ENCODE results near the gene NDUFV2. TPM values are rescaled to one million over a fixed set of nuclear protein-coding genes. Genes with fewer than 3 reads are reported as not detected.
A peak's percentile ranks its signal among the peaks of the same experiment; 100 is the strongest.

NDUFV2 gene
- total RNA-seq (2022) (211 and 220 TPM in 2 replicates), Bru-seq, nascent RNA (percentile 99 among the genes with signal in this experiment), BruChase-seq, experiment 1, labeled RNA remaining after a 2-hour chase (percentile 98 among the genes with signal in this experiment), BruChase-seq, experiment 2, labeled RNA remaining after a 6-hour chase (percentile 96 among the genes with signal in this experiment)
- long read RNA-seq, transcript NDUFV2-201 (8 exons, 930 nt) = major isoform, 480 of 498 reads
- long read RNA-seq, partial matches to known transcripts = 7 of 498 reads
- long read RNA-seq, other reads (novel, unspliced or antisense) = 11 of 498 reads

- intact Hi-C loops (cut with micrococcal nuclease; ENCODE audit: unreplicated experiment) = loop anchor here (1.0 to 2.0 kb wide), 4 partner anchors 8 to 373 kb away; partner anchors contain the start of genes ANKRD12 and RALBP1
- Mint-ChIP-seq H3K4me1 (ENCODE audit: low read depth, unreplicated experiment) (peaks cover 18% of the 10 kb centered on the region), H3K4me3 (ENCODE audit: unreplicated experiment) (peak within 1 kb of the TSS; percentile 85), H3K36me3 (ENCODE audit: insufficient read depth, unreplicated experiment) (peaks cover 31% of the 10 kb centered on the region), H3K9me3 (ENCODE audit: unreplicated experiment) (no peaks in the 10 kb centered on the region), H3K27me3 (ENCODE audit: insufficient read depth, unreplicated experiment) (no peaks in the 10 kb centered on the region), H3K27ac (ENCODE audit: unreplicated experiment) (peak within 1 kb of the TSS; percentile 96)
- Histone ChIP-seq H3K27me3 (replicated peaks; ENCODE audit: control insufficient read depth, insufficient read depth, low read length) (no peaks in the 10 kb centered on the region), H3K4me3 (ENCODE audit: low read depth, low read length) (peak within 1 kb of the TSS; percentile 48), H3K4me1 (peaks cover 29% of the 10 kb centered on the region), H3K36me3 (ENCODE audit: control insufficient read depth, insufficient read depth, low read length) (no peaks in the 10 kb centered on the region), H3K9me3 (no peaks in the 10 kb centered on the region)
- TF ChIP-seq CTCF (IDR thresholded peaks at IDR 0.05; ENCODE audit: insufficient read depth in 1 of 2, low read depth in 1 of 2, low read length in 1 of 2, severe bottlenecking in 1 of 2, unreplicated experiment in 1 of 2) = no peak
- ChIA-PET CTCF (interaction anchor here (1.7 kb wide), 1 partner anchor 34 kb away, joined by 6 read pairs; the partner anchor contains the start of gene ANKRD12), POLR2A (interaction anchor here (1.0 to 3.2 kb wide), 2 partner anchors 20 to 34 kb away, joined by 4 to 19 read pairs; partner anchors contain the start of gene ANKRD12)
- no TSS peak for BruUV-seq (replicated peaks)
- peak; percentile 95 to 99 for DNase-seq
Measured at GRCh38 chr18:9102508-9103375, at the start of gene NDUFV2. Gene NDUFV2 (plus strand): TSS chr18:9102699. CDS start chr18:9102744, 45 bp downstream.

- POLR2A ChIA-PET = no interaction called here
- peaks cover 16% of the 10 kb centered on the region for H3K4me1 Mint-ChIP-seq (ENCODE audit: low read depth, unreplicated experiment)
- no peak for TF ChIP-seq CTCF (IDR thresholded peaks at IDR 0.05; ENCODE audit: insufficient read depth in 1 of 2, low read depth in 1 of 2, low read length in 1 of 2, severe bottlenecking in 1 of 2, unreplicated experiment in 1 of 2)
- CTCF ChIA-PET = no interaction called here
- Histone ChIP-seq H3K4me1 (peaks cover 21% of the 10 kb centered on the region), H3K36me3 (ENCODE audit: control insufficient read depth, insufficient read depth, low read length) (no peaks in the 10 kb centered on the region), H3K27me3 (replicated peaks; ENCODE audit: control insufficient read depth, insufficient read depth, low read length) (no peaks in the 10 kb centered on the region), H3K9me3 (peaks cover 42% of the 10 kb centered on the region), H3K4me3 (ENCODE audit: low read depth, low read length) (no peak overlapping the region)
- intact Hi-C loops (cut with micrococcal nuclease; ENCODE audit: unreplicated experiment) = no loop called here
- H3K4me3 Mint-ChIP-seq (ENCODE audit: unreplicated experiment) = no peak overlapping the region
- no peak overlapping the region for H3K27ac Mint-ChIP-seq (ENCODE audit: unreplicated experiment)
- H3K36me3 Mint-ChIP-seq (ENCODE audit: insufficient read depth, unreplicated experiment) = peaks cover 17% of the 10 kb centered on the region
- no TSS peak for BruUV-seq (replicated peaks)
- no peak for DNase-seq
- H3K9me3 Mint-ChIP-seq (ENCODE audit: unreplicated experiment) = peaks cover 31% of the 10 kb centered on the region
- no peaks in the 10 kb centered on the region for H3K27me3 Mint-ChIP-seq (ENCODE audit: insufficient read depth, unreplicated experiment)
Measured at GRCh38 chr18:9053814-9054213, 48.7 kb upstream of the NDUFV2 start.

- peaks cover 9% of the 10 kb centered on the region for H3K4me1 ChIP-seq
- no peak overlapping the region for H3K4me3 ChIP-seq (ENCODE audit: low read depth, low read length)
- POLR2A ChIA-PET = no interaction called here
- Mint-ChIP-seq H3K27ac (ENCODE audit: unreplicated experiment) (no peak overlapping the region), H3K4me1 (ENCODE audit: low read depth, unreplicated experiment) (peaks cover 11% of the 10 kb centered on the region), H3K36me3 (ENCODE audit: insufficient read depth, unreplicated experiment) (peaks cover 3% of the 10 kb centered on the region), H3K27me3 (ENCODE audit: insufficient read depth, unreplicated experiment) (no peaks in the 10 kb centered on the region), H3K4me3 (ENCODE audit: unreplicated experiment) (no peak overlapping the region), H3K9me3 (ENCODE audit: unreplicated experiment) (peaks cover 17% of the 10 kb centered on the region)
- CTCF ChIA-PET = no interaction called here
- no peaks in the 10 kb centered on the region for H3K27me3 ChIP-seq (replicated peaks; ENCODE audit: control insufficient read depth, insufficient read depth, low read length)
- BruUV-seq (replicated peaks) = no TSS peak
- H3K36me3 ChIP-seq (ENCODE audit: control insufficient read depth, insufficient read depth, low read length) = no peaks in the 10 kb centered on the region
- DNase-seq = no peak
- peaks cover 29% of the 10 kb centered on the region for H3K9me3 ChIP-seq
- intact Hi-C loops (cut with micrococcal nuclease; ENCODE audit: unreplicated experiment) = loop anchor here (5.0 kb wide), 2 partner anchors 58 to 353 kb away; no protein-coding TSS in a partner anchor
- peak in 1 of 2 experiments; percentile 12 for TF ChIP-seq CTCF (IDR thresholded peaks at IDR 0.05; ENCODE audit: insufficient read depth in 1 of 2, low read depth in 1 of 2, low read length in 1 of 2, severe bottlenecking in 1 of 2, unreplicated experiment in 1 of 2)
Measured at GRCh38 chr18:9055185-9055584, 47.3 kb upstream of the NDUFV2 start.
